H1 (cell line): ENCODE data around the gene POLR1G. TPM values are rescaled to one million over a fixed set of nuclear protein-coding genes. Genes with fewer than 3 reads are reported as not detected.

Source experiments
- CTCF ChIA-PET: fragments of 300-600 bp; sonication (Branson Sonifier 250); formaldehyde crosslinking; loops from one replicate; lab custom pipeline; 2021; ENCODE audit not compliant: partially characterized antibody; lab: Charles Lee
- POLR2A ChIA-PET: fragments of 300-600 bp; sonication (Branson Sonifier 250); formaldehyde crosslinking; loops from one replicate; lab custom pipeline; 2021; ENCODE audit warnings: inconsistent platforms; ENCODE audit not compliant: partially characterized antibody; lab: Charles Lee
- DNase-seq, 2 experiments: peaks; one replicate each; pipeline versions ENCODE4 v3.0.0 to v3.0.0-alpha.2; 2010 to 2022; ENCODE audit warnings: low spot score in 2 of 2, low read depth in 1 of 2, mixed read lengths in 1 of 2
- FAIRE-seq: peaks from 2 replicates; lab custom pipeline; 2011; peaks lifted over from hg19 to GRCh38; lab: Jason Lieb, UNC
- H2AFZ ChIP-seq: 2 replicates; pipeline ENCODE4 v1.8.1; 2012; ENCODE audit warnings: low read length, inconsistent platforms
- H2AK5ac ChIP-seq: 2 replicates; pipeline ENCODE4 v1.6.1; 2013; ENCODE audit warnings: low read depth, low read length
- H2BK120ac ChIP-seq: replicated peaks from 2 replicates; pipeline ENCODE3; 2013; ENCODE audit warnings: low read depth, low read length, inconsistent platforms
- H2BK12ac ChIP-seq: 2 replicates; pipeline ENCODE4 v1.6.1; 2013; ENCODE audit warnings: low read depth, low read length
- H2BK15ac ChIP-seq: 2 replicates; pipeline ENCODE4 v1.6.1; 2013; ENCODE audit warnings: low read length
- H2BK20ac ChIP-seq: 2 replicates; pipeline ENCODE4 v1.6.1; 2013; ENCODE audit warnings: low read length
- H2BK5ac ChIP-seq: 2 replicates; pipeline ENCODE4 v1.6.1; 2013; ENCODE audit warnings: low read depth, low read length
- H3K14ac ChIP-seq: 2 replicates; pipeline ENCODE4 v1.6.1; 2013; ENCODE audit warnings: inconsistent platforms; ENCODE audit not compliant: insufficient read length
- H3K18ac ChIP-seq: 2 replicates; pipeline ENCODE4 v1.6.1; 2013; ENCODE audit warnings: low read length; ENCODE audit errors: extremely low read depth
- H3K23ac ChIP-seq: 2 replicates; pipeline ENCODE4 v1.6.1; 2013; ENCODE audit warnings: inconsistent platforms; ENCODE audit not compliant: insufficient read length
- H3K23me2 ChIP-seq: 2 replicates; pipeline ENCODE4 v1.6.1; 2013; ENCODE audit warnings: low read depth, low read length
- H3K27ac ChIP-seq: 2 replicates; pipeline ENCODE4 v1.6.1; 2011; ENCODE audit warnings: low read depth, low read length, inconsistent platforms
- H3K27me3 ChIP-seq, 4 experiments: replicated peaks in 1 of 4; 1 replicate in 1 of 4; 2 replicates in 3 of 4; pipeline versions ENCODE4 v1.6.1 to v1.8.1; 2011 to 2013; ENCODE audit warnings: low read length in 3 of 4, mild to moderate bottlenecking in 3 of 4, inconsistent platforms in 2 of 4, mixed read lengths in 2 of 4, moderate library complexity in 1 of 4; ENCODE audit not compliant: control insufficient read depth in 3 of 4, insufficient read depth in 3 of 4; ENCODE audit errors: extremely low read depth in 1 of 4
- H3K36me3 ChIP-seq, 4 experiments: 2 replicates each; pipeline versions ENCODE4 v1.6.1 to v1.8.1; 2011 to 2013; ENCODE audit warnings: mild to moderate bottlenecking in 4 of 4, low read length in 3 of 4, moderate library complexity in 2 of 4, control low read depth in 1 of 4, inconsistent platforms in 1 of 4; ENCODE audit not compliant: insufficient read depth in 4 of 4, control insufficient read depth in 2 of 4
- H3K4ac ChIP-seq: replicated peaks from 2 replicates; pipeline ENCODE3; 2013; ENCODE audit warnings: low read length, low read depth, mixed read lengths, inconsistent platforms; ENCODE audit not compliant: insufficient read length
- H3K4me1 ChIP-seq, 4 experiments: replicated peaks in 1 of 4; 1 replicate in 1 of 4; 2 replicates in 3 of 4; pipeline versions ENCODE4 v1.6.1 to v1.8.1; 2011 to 2013; ENCODE audit warnings: low read length in 3 of 4, inconsistent platforms in 2 of 4, mixed read lengths in 1 of 4; ENCODE audit not compliant: insufficient read depth in 4 of 4, control insufficient read depth in 3 of 4
- H3K4me2 ChIP-seq, 2 experiments: 2 replicates each; pipeline versions ENCODE4 v1.6.1 to v1.8.1; 2011 to 2013; ENCODE audit warnings: low read depth in 2 of 2, low read length in 2 of 2, control low read depth in 1 of 2, inconsistent platforms in 1 of 2, mild to moderate bottlenecking in 1 of 2; ENCODE audit not compliant: insufficient read depth in 1 of 2
- H3K4me3 ChIP-seq, 4 experiments: fragments of 200-600, 300-600 bp in 1 of 4; sonication (generic), shearing (Covaris generic), sonication (Bioruptor Twin) in 1 of 4; 2 replicates each; pipeline versions ENCODE4 v1.5.1 to v1.8.1; 2011 to 2016; ENCODE audit warnings: low read length in 4 of 4, low read depth in 3 of 4, control low read depth in 2 of 4, inconsistent platforms in 2 of 4, mild to moderate bottlenecking in 2 of 4, mixed read lengths in 1 of 4, moderate library complexity in 1 of 4; ENCODE audit not compliant: insufficient read depth in 2 of 4; ENCODE audit errors: extremely low read depth in 1 of 4
- H3K56ac ChIP-seq: replicated peaks from 2 replicates; pipeline ENCODE3; 2013; ENCODE audit warnings: low read depth, mild to moderate bottlenecking, mixed read lengths, low read length, inconsistent platforms; ENCODE audit not compliant: insufficient read length
- H3K79me1 ChIP-seq: 2 replicates; pipeline ENCODE4 v1.6.1; 2013; ENCODE audit warnings: low read depth, low read length, control low read depth
- H3K79me2 ChIP-seq, 2 experiments: 2 replicates each; pipeline versions ENCODE4 v1.6.1 to v1.8.1; 2012 to 2013; ENCODE audit warnings: low read length in 2 of 2, mild to moderate bottlenecking in 2 of 2, inconsistent platforms in 1 of 2; ENCODE audit not compliant: insufficient read depth in 2 of 2, control insufficient read depth in 1 of 2
- H3K9ac ChIP-seq, 4 experiments: replicated peaks in 1 of 4; 1 replicate in 1 of 4; 2 replicates in 3 of 4; pipeline versions ENCODE4 v1.6.1 to v1.8.1; 2011 to 2013; ENCODE audit warnings: low read depth in 3 of 4, low read length in 3 of 4, control low read depth in 2 of 4, mild to moderate bottlenecking in 2 of 4, moderate library complexity in 2 of 4, inconsistent platforms in 1 of 4; ENCODE audit errors: extremely low read depth in 1 of 4
- H3K9me3 ChIP-seq, 2 experiments: 2 replicates each; pipeline versions ENCODE4 v1.6.1 to v1.8.1; 2012 to 2013; ENCODE audit warnings: mild to moderate bottlenecking in 2 of 2, moderate library complexity in 2 of 2, control low read depth in 1 of 2, inconsistent platforms in 1 of 2, low read depth in 1 of 2, low read length in 1 of 2, mixed read lengths in 1 of 2; ENCODE audit not compliant: insufficient read depth in 2 of 2
- H4K20me1 ChIP-seq, 2 experiments: replicated peaks in 1 of 2; 2 replicates each; pipeline versions ENCODE3 to v1.8.1; 2011 to 2013; ENCODE audit warnings: inconsistent platforms in 2 of 2, low read length in 2 of 2, mild to moderate bottlenecking in 1 of 2; ENCODE audit not compliant: insufficient read depth in 2 of 2, control insufficient read depth in 1 of 2
- H4K5ac ChIP-seq: 2 replicates; pipeline ENCODE4 v1.6.1; 2013; ENCODE audit warnings: low read length, low read depth, mixed read lengths, inconsistent platforms; ENCODE audit not compliant: insufficient read length
- H4K8ac ChIP-seq: 2 replicates; pipeline ENCODE4 v1.8.0; 2013; ENCODE audit warnings: mild to moderate bottlenecking, moderate library complexity, low read length, inconsistent platforms; ENCODE audit not compliant: insufficient read depth; ENCODE audit errors: extremely low read depth
- H4K91ac ChIP-seq: replicated peaks from 2 replicates; pipeline ENCODE3; 2013; ENCODE audit warnings: low read length, mixed read lengths, inconsistent platforms; ENCODE audit not compliant: insufficient read length
- ASH2L ChIP-seq: fragments of 200-600, 300-600 bp; sonication (generic); IDR thresholded peaks from one replicate; pipeline ENCODE4 v1.7.1; 2017; ENCODE audit warnings: low read length
- CTBP2 ChIP-seq: IDR thresholded peaks from 2 replicates; pipeline ENCODE4 v1.7.0; 2011; ENCODE audit warnings: borderline replicate concordance, mild to moderate bottlenecking, moderate library complexity, mixed read lengths, low read length; ENCODE audit not compliant: insufficient read depth, insufficient read length
- CTCF ChIP-seq, 3 experiments: IDR thresholded peaks; 1 replicate in 2 of 3; 2 replicates in 1 of 3; pipeline versions ENCODE4 v1.5.1 to v1.6.1; 2011; ENCODE audit warnings: low read length in 3 of 3, mild to moderate bottlenecking in 3 of 3, inconsistent platforms in 2 of 3, low read depth in 1 of 3, moderate library complexity in 1 of 3; ENCODE audit not compliant: insufficient read depth in 1 of 3; ENCODE audit errors: control extremely low read depth in 1 of 3
- MAFK ChIP-seq: IDR thresholded peaks from 2 replicates; pipeline ENCODE4 v1.6.1; 2012; ENCODE audit warnings: low read depth, mild to moderate bottlenecking, improper control_type of control experiment, low read length
- RAD21 ChIP-seq, 2 experiments: IDR thresholded peaks in 1 of 2; conservative IDR thresholded peaks in 1 of 2; 2 replicates each; pipeline ENCODE4 v1.6.1; 2011; ENCODE audit warnings: low read depth in 2 of 2, low read length in 2 of 2, improper control_type of control experiment in 1 of 2, inconsistent platforms in 1 of 2, mild to moderate bottlenecking in 1 of 2, moderate library complexity in 1 of 2
- RBBP5 ChIP-seq: IDR thresholded peaks from 2 replicates; pipeline ENCODE4 v1.7.1; 2012; ENCODE audit warnings: low read depth, mild to moderate bottlenecking, inconsistent platforms, low read length, moderate library complexity, borderline replicate concordance
- WGBS, 2 experiments: shearing (Covaris generic) in 1 of 2; methylation state at CpG; one replicate each; pipeline versions ENCODE4 v1.1.6 to v1.1.7; 2013 to 2015; ENCODE audit warnings: low lambda C conversion rate in 2 of 2, mixed read lengths in 2 of 2, inconsistent platforms in 1 of 2, low coverage in 1 of 2, missing lambda C conversion rate in 1 of 2; ENCODE audit not compliant: insufficient replicate concordance in 2 of 2, insufficient coverage in 1 of 2, insufficient read length in 1 of 2; ENCODE audit errors: extremely low coverage in 1 of 2, missing lambda C conversion rate in 1 of 2; 5-methylcytosine and 5-hydroxymethylcytosine counted together
- polyA plus RNA-seq, 7 experiments: library from polyadenylated mRNA; depleted of rRNA in 3 of 7; stranded (reverse) in 5 of 7; unstranded in 2 of 7; fragments of >200 nt in 5 of 7; fragments of 200-250 nt in 2 of 7; gene quantifications; 1 replicate in 5 of 7; 2 replicates in 1 of 7; 4 replicates in 1 of 7; pipeline versions ENCODE4 v1.2.1 to v1.2.3, GENCODE V29; 2011 to 2013; ENCODE audit warnings: missing spikeins in 2 of 7, mixed read lengths in 2 of 7
- total RNA-seq: library from RNA; stranded (reverse); fragmentation: NEBNext Ultra II Directional; extraction: Animal tissue kit (Norgen Biotek cat#: 25700); gene quantifications from 2 replicates; pipeline ENCODE4 v1.2.1, GENCODE V29; 2021

The POLR1G gene
- total and polyA plus RNA-seq, 2 of the 8 experiments (the other 6 are each of a cell fraction or from before 2014, with no cell fraction given): 16.8 to 34.8 TPM

DNA sequence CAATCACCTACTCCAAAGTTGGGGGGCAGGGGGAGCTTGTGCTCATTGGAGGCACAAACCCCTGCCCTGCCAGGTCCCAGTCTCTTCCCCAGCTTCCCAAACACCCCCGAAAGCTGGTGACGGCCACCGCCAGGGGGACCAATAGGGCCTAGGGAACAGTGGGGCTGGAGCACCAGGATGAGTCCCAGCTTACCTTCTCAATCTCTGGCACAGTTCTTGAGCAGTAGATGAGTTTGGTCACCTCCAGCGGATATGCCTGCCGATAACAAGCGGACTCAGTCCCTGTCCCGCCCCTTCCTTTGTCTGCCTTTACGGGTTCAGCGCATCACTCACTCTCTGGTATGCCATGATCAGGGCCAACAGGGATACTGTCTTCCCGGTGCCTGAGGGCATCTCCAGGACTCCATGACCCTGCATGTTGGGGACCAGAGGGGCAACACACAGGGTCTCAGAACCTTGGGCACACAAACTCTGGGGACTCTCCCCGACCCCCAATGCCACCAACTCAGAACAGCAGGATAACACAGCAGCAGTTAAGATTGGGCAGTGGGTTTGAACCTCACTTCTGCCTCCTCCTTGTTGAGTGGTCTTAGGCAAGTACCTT, 37.6 kb upstream of the POLR1G start:
- 0 out of 7 replicates have a peak overlapping the region, but pooled peaks of 1 of the 4 experiments have one; percentile 32 for H3K9ac ChIP-seq
- 89% methylated on average over 11 of the region's 11 CpGs; no CpG with 5 or more reads in 1 of the 2 experiments for WGBS, 2 experiments
- FAIRE-seq (no peak), DNase-seq (no peak)
- H3K4ac ChIP-seq: no peak overlapping the region
- H4K91ac ChIP-seq: no peak overlapping the region
- no peak overlapping the region for H4K5ac ChIP-seq
- no peak overlapping the region for H2BK5ac ChIP-seq
- no peak overlapping the region for H3K56ac ChIP-seq
- H3K27ac ChIP-seq: no peak overlapping the region
- POLR2A ChIA-PET: interaction anchor here (0.7 to 5.8 kb wide), 7 partner anchors 8 to 80 kb away, joined by 3 to 36 read pairs (median 5); no protein-coding TSS in a partner anchor
- peaks cover 3 to 34% (median 14%) of the 10 kb centered on the region in 4 experiments; a peak in 6 of 8 replicates for H3K36me3 ChIP-seq
- H3K23me2 ChIP-seq: 0 out of 2 replicates have a peak, but pooled peaks cover 2% of the 10 kb centered on the region
- no peaks in the 10 kb centered on the region for H3K9me3 ChIP-seq
- peak overlapping the region; percentile 29 to 86 for H3K4me2 ChIP-seq
- no peak overlapping the region for H4K8ac ChIP-seq
- no peaks in the 10 kb centered on the region for H3K27me3 ChIP-seq
- no peak overlapping the region for H2BK20ac ChIP-seq
- peaks cover 5 to 13% of the 10 kb centered on the region in 2 experiments for H4K20me1 ChIP-seq
- peaks cover 6% of the 10 kb centered on the region; the same call in 1 of the 2 replicates for H3K79me1 ChIP-seq
- H3K23ac ChIP-seq: no peak overlapping the region
- no peak overlapping the region for H3K18ac ChIP-seq
- no peak overlapping the region for H2AFZ ChIP-seq
- H3K79me2 ChIP-seq: peaks cover 0 to 14% of the 10 kb centered on the region in 2 experiments; a peak in 1 of 4 replicates
- H3K4me3 ChIP-seq: peak overlapping the region in 2 of 4 experiments; percentile 2 to 93; a peak in 2 of 8 replicates
- H3K4me1 ChIP-seq: peaks cover 0 to 3% (median 0%) of the 10 kb centered on the region in 4 experiments; a peak in 4 of 7 replicates
- TF ChIP-seq CTCF (IDR thresholded peaks at IDR 0.05; ENCODE audit: control extremely low read depth in 1 of 3, insufficient read depth in 1 of 3, low read depth in 1 of 3, low read length in 3 of 3): peak; percentile 23 to 37 (median 26); a peak in 3 of 4 replicates
- no peak for TF ChIP-seq CTBP2
- no peak for TF ChIP-seq ASH2L
- TF ChIP-seq RAD21 (IDR thresholded peaks at IDR 0.05 in 1 of 2, conservative IDR thresholded peaks at IDR 0.05 in 1 of 2; ENCODE audit: low read depth in 2 of 2, low read length in 2 of 2): peak; percentile 16 to 35; a peak in 2 of 4 replicates
- no peak for TF ChIP-seq MAFK
- TF ChIP-seq RBBP5: no peak
- no peak overlapping the region for H2BK15ac ChIP-seq
- no peak overlapping the region for H2AK5ac ChIP-seq
- no peak overlapping the region for H3K14ac ChIP-seq
- H2BK12ac ChIP-seq: no peak overlapping the region
- CTCF ChIA-PET: interaction anchor here (0.5 to 2.5 kb wide), 10 partner anchors 13 to 295 kb away, joined by 3 to 9 read pairs (median 4); partner anchors contain the start of gene PPP1R13L
- no peak overlapping the region for H2BK120ac ChIP-seq
